GM20431 (cell line): Measurements from ENCODE around the gene INPP5E.

Source experiments
- in situ Hi-C: fragments of 300-500 bp; cut with MseI, MboI; formaldehyde crosslinking; loops from one replicate; pipeline ENCODE4 v1.15.0; 2020; ENCODE audit warnings: low sequenced_read_pairs; ENCODE audit not compliant: unreplicated experiment

INPP5E gene

GRCh38 chr9:136439481-136440408 is at the start of gene INPP5E:
TSS of gene INPP5E (minus strand) at chr9:136439845. CDS start at chr9:136439419, 426 bp downstream.
- in situ Hi-C loops: no loop called here

GRCh38 chr9:136488247-136489214 is 48.9 kb upstream of the INPP5E start:
- in situ Hi-C loops: no loop called here

- in situ Hi-C loops: no loop called here
Measured at GRCh38 chr9:136487672-136488071, 48.0 kb upstream of the INPP5E start.

- in situ Hi-C loops: no loop called here
Measured at GRCh38 chr9:136486823-136487620, 47.4 kb upstream of the INPP5E start.

- in situ Hi-C loops: no loop called here
Measured at GRCh38 chr9:136486131-136486530, 46.5 kb upstream of the INPP5E start.

GRCh38 chr9:136485049-136486045 is 45.7 kb upstream of the INPP5E start:
- in situ Hi-C loops: no loop called here

GRCh38 chr9:136484153-136485048 is 44.8 kb upstream of the INPP5E start:
- in situ Hi-C loops: no loop called here

GRCh38 chr9:136483589-136484152 is 44.0 kb upstream of the INPP5E start:
- in situ Hi-C loops: no loop called here

- in situ Hi-C loops: no loop called here
Measured at GRCh38 chr9:136482793-136483588, 43.3 kb upstream of the INPP5E start, which contains the start of gene SEC16A. TSS of gene SEC16A (minus strand) at chr9:136483040. CDS start at chr9:136477615, 5,425 bp downstream.

- in situ Hi-C loops: no loop called here
Measured at GRCh38 chr9:136482046-136482792, 42.6 kb upstream of the INPP5E start.

- in situ Hi-C loops: no loop called here
Measured at GRCh38 chr9:136481558-136481957, 41.9 kb upstream of the INPP5E start.

- in situ Hi-C loops: no loop called here
Measured at GRCh38 chr9:136476369-136477150, 36.9 kb upstream of the INPP5E start.

- in situ Hi-C loops: no loop called here
Measured at GRCh38 chr9:136474974-136475865, 35.6 kb upstream of the INPP5E start.

- in situ Hi-C loops: no loop called here
Measured at GRCh38 chr9:136474021-136474640, 34.5 kb upstream of the INPP5E start.
